GM18951 (cell line): ENCODE data around the gene LRSAM1.

Experiments
- POLR2A ChIP-seq: IDR thresholded peaks from 4 replicates; pipeline ENCODE4 v1.6.1; 2011; ENCODE audit warnings: mild to moderate bottlenecking; ENCODE audit not compliant: insufficient read length, insufficient read depth; ENCODE audit errors: extremely low read depth
- in situ Hi-C: fragments of 300-500 bp; cut with MboI; formaldehyde crosslinking; loops from one replicate; pipeline ENCODE4 v1.12.0; 2022; ENCODE audit warnings: low sequenced_read_pairs, mixed read lengths, inconsistent platforms; ENCODE audit not compliant: unreplicated experiment

Gene LRSAM1

DNA sequence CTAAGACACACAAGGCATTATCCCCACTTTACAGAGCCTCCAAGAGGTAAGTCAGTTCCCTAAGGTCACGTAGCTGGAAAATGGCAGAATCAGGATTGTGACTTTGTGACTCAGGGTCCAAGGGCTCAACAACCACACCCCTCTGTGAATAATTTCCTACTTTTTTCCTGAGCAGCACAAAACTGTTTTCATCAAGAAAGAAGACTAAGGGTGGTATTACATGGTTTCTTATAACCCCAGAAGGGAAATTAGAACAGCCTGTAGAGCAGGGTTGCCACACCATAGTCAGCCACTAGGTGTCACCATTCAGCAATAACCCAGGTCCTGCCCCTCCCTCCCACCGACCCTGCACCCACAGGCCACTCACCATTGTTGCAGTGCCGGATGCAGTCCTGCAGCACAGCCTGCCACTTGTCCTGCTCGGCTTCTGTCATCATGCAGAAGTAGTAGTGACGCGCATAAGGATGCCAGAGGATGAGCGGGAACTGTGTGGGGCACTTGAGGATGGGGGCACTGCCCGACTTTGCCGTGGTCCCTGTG is 72.1 kb downstream of the LRSAM1 start:
- TF ChIP-seq POLR2A, result no peak
- in situ Hi-C loops, result no loop called here

- TF ChIP-seq POLR2A, result no peak
- in situ Hi-C loops, result no loop called here
Measured at GRCh38 chr9:127524373-127524772, 73.1 kb downstream of the LRSAM1 start.

DNA sequence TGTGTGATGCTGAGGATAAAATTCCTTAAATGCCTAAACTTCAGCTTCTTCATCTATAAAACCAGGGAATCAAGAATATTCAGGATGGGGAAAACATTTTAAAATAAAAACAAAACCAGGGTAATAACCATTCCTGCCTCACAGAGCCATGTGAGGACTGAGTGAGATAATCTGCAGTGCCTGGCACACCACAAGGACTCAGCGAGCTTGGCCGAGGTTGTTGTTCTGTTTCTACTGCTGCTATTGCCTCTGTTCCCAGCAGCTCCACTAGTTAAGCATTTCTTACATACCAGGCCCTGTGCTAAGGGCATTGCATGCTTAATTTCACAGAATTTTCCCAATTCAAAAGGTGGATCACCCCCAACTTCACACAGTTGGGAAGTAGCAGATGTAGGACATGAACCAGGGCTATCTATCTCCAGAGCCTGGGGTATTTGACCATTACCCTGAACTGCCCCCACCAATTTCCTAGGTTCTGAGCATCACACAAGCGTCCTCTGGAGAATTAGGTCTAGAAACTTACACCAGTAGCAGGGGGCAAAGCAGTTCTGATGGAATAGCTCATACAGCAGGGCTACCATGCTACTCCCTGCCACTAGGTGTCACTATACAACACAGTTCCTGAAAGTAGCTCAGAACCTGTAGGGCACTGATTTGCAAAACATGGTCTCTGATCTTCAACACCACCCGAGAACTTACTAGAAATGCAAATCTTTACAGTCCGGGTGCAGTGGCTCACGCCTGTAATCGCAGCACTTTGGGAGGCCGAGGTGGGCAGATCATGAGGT is 74.3 kb downstream of the LRSAM1 start:
- in situ Hi-C loops, result no loop called here
- no peak for TF ChIP-seq POLR2A

DNA sequence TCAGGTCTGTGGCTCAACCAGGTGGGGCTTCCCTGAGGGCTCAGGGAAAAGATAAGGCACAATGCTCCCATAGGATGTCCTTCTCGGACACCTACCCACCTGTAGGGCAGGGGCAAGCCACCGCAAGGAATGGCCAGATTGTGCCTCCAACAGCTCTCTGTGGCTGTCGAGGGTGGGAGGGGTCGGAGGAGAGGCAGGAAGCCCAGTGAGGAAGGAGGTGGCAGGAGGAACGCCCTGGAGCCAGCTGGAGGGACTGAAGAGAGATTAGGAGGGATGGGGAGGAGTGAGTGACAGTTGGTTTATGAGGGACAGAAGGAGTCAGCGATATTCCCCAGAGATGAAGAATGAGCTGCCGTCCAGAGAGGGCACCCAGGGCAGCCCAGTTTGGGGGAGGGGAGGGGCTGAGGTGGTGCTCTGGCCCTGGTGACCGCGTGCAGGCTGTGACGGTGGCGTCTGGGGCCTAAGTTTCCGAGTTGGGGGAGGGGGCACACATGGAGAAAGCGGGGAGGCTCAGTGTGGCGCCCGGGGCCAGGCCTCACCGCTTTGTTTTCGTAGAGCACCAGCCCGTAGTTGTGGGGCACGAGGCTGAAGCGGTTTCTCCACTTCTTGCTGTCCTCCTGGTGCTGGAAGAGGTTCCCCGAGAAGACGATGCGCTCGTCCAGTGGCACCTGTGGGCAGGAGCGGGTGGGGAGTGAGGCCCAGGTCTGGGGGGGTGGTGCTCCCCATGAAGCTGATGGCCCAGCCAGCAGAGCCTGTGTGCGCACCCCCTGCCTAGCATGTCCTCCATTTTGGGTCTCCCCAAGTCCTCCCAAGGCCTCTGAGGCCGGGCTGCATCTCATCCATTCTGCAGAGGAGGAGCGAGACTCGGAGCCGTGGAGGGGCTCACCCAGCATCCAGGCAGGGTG is 75.6 kb downstream of the LRSAM1 start:
- in situ Hi-C loops, result no loop called here
- no peak for TF ChIP-seq POLR2A

DNA sequence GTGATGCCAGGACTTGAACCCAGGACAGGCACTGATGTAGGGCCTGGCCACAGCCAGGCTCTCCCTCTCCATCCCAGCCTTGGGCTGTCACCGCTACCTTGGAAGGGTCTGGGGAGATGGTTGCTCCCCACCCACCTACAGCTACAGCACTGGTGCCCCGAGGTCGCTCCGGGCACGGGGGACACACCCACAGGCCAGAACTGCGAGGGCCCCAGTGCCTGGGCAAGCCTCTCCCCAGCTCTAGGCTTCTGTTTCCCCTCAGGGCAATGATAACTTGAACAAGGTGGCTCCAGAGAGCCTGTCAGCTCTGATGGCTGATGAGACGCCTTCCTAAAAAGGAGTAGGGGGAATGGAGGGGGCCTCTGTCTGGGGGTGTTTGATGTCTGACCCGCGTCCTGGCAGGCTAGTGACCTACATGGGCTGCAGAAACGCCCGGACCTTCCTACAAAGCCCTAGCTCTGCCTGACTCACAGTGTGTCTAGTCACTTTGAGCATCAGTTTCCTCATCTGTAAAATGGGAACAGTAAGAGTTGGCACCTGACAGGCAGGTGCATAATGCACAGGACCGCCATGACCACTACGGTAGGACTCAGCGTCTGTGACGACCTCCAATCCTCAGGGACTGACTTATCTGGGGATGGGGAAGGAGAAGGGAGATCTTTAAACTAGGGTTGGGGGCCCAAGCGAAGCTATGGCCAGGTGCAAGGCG is 76.4 kb downstream of the LRSAM1 start:
- TF ChIP-seq POLR2A, result no peak
- in situ Hi-C loops, result no loop called here

DNA sequence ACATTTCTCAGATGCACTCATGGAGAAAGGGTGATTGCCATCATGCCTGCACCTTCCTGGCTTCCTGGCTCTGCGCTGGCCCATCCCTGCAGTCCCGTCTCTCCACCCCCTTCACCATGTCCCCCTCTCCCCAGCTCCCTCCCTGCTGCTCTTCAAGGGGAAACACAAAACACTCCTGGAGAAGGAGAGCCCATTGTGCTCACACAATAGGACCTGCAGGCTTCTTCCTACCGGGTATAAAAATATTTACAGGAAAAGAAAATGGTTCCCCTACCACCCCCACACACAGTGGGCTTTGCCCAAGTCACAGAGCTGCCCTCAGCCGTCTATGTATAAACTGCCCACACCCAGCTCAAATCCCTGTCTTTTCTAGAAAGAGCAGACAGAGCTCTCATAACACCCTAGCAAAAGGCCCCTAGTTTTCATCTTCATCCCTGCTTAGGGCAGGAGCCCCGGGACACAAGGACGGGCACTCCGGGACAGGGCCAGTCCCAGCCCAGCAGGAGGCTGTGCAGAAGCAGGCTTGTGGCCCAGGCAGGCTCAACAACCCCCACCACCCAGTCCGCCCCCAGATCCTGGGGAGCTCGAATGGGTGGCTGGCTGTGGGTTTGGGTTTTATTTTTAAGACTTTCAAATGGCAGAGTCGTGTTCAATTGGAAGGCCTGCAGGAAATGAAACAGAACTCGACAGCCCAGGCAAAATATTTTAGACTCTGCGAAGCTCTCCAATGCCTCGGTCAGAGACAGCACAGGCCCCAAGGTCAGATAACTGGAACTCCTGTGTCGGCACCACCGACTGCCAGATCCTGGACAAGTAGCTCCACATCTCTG is 77.3 kb downstream of the LRSAM1 start:
- in situ Hi-C loops, result no loop called here
- TF ChIP-seq POLR2A, result no peak

DNA sequence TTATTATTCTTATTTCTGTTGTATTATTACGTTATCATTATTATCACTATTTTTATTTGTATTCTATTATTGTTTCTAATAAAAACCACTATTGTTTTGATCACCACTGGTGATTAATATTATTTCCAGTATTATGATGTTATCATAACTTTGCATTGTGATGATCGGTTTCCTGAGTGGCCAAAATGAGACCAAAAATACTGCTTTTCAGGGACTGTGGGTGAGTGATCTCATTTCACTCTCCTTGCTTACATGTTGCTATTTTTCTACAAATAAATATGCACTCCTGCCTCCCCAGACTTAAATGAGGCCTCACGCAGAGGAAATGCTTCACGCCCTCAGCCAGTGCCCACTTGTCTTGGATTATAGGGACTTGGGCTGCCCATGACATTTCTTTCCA is 78.4 kb downstream of the LRSAM1 start:
- in situ Hi-C loops, result no loop called here
- no peak for TF ChIP-seq POLR2A

DNA sequence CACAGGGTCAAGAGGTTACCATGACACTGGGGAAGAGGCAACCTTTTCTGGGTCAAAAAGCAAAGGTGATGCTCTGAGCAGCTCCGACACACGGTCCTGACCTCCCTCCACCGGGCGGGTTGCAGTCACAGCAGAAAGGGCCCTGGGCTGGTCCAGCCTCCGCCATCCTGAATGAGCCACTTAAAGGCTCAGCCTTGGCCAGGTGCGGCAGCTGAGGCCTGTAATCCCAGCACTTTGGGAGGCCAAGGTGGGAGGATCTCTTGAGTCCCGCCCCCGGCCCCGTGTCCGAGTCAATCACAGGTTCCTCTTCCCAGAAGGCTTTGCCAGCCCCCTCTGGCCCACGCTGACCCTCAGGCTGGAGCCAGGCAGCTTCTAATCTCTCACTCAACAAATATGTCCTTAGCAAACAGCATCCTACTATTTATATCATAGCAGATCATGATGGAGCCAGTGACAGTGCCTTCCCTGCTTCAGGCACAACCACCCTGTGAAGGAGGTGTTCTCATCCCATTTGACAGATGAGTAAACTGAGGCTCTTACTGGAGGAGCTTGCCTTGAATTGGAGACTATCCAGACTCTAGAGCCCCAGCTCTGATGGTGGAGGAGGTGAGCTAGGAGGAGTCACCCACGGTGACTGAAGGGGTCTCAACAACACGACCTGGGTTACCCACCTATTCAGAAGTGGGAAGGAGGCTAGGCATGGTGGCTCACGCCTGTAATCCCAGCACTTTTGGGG is 79.1 kb downstream of the LRSAM1 start:
- in situ Hi-C loops, result no loop called here
- no peak for TF ChIP-seq POLR2A

GRCh38 chr9:127531676-127532075 is 80.4 kb downstream of the LRSAM1 start:
- in situ Hi-C loops, result no loop called here
- no peak for TF ChIP-seq POLR2A

GRCh38 chr9:127534250-127534906 is 83.1 kb downstream of the LRSAM1 start:
- in situ Hi-C loops, result no loop called here

GRCh38 chr9:127534931-127535330 is 83.6 kb downstream of the LRSAM1 start:
- in situ Hi-C loops, result no loop called here
- TF ChIP-seq POLR2A, result no peak

More at GRCh38 chr9:127534250-127534906, 83.1 kb downstream of the LRSAM1 start:
- no peak for TF ChIP-seq POLR2A
